ENCODE measurements around the gene SORCS1.

DNA sequence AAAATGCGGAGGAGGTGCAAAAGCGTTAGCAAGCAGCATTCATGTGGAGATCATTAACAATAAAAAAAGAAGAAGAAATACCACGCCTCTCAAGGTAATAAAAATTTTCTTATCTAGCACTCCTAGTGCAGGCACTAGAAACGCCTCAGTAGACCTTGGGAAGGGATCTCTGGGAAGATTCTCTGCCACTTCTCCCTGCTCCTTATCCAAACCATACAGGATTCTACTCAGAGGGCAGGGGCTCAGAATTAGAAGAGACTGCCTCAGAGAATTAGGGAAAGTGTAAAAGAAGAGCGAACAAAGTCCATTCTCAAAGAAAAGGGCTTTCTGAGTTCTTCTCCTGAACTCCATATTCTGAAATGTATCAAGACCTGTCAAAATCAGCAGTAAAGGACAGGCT lies 413.4 kb downstream of the SORCS1 start:
- TF ChIP-seq CTCF (IDR thresholded peaks at IDR 0.05; ENCODE audit: low read length) (no peak), EZH2 (optimal IDR thresholded peaks at IDR 0.05; ENCODE audit: low read depth, low read length) (no peak), EZH2phosphoT487 (IDR thresholded peaks at IDR 0.05; ENCODE audit: low read length) (no peak)
